Right lobe of liver (tissue), 4 donors: Measurements from ENCODE around the gene BEAN1.

Source experiments
- POLR2A ChIP-seq: fragments of 450-650 bp; IDR thresholded peaks from one replicate; pipeline ENCODE4 v1.6.1; 2017; ENCODE audit warnings: antibody characterized with exemption, mild to moderate bottlenecking
- TF ChIP-seq, protein P1 (sequence below), 4 donors: fragments of 200-600 bp in 3 of 4; fragments of 450-650 bp in 1 of 4; IDR thresholded peaks; one replicate each; pipeline versions ENCODE4 v1.5.1 to v1.8.0; 2016 to 2022; ENCODE audit warnings: antibody characterized with exemption in 4 of 4, mild to moderate bottlenecking in 2 of 4
- donor health status: DM: no; HTN: no; CAD: no.
- donor health status: DM: no; HTN: no; CAD: no.
- donor health status: DM: no; HTN: yes; CAD: no.

DNA sequence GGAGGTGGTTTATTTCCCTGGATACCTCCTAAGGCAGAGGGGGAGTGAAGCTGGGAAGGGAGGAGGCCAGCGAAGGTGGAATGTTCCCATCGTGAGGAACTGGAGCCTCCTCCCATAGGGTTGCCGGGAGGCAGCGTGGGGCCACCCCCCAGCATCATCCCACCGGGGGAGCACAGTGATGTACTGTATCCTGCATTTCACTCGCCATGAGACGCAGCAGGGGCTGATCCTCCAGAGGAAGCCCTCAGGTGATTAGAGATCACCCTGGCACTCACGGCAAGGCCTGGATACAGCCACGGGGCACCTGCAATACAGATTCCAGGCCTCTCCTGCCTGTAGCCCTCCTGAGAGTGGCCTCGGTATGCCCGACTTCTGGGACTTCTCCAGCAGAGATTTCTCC lies 25.5 kb upstream of the BEAN1 start:
- TF ChIP-seq, protein P1, sequence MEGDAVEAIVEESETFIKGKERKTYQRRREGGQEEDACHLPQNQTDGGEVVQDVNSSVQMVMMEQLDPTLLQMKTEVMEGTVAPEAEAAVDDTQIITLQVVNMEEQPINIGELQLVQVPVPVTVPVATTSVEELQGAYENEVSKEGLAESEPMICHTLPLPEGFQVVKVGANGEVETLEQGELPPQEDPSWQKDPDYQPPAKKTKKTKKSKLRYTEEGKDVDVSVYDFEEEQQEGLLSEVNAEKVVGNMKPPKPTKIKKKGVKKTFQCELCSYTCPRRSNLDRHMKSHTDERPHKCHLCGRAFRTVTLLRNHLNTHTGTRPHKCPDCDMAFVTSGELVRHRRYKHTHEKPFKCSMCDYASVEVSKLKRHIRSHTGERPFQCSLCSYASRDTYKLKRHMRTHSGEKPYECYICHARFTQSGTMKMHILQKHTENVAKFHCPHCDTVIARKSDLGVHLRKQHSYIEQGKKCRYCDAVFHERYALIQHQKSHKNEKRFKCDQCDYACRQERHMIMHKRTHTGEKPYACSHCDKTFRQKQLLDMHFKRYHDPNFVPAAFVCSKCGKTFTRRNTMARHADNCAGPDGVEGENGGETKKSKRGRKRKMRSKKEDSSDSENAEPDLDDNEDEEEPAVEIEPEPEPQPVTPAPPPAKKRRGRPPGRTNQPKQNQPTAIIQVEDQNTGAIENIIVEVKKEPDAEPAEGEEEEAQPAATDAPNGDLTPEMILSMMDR (IDR thresholded peaks at IDR 0.05), result no peak
- no peak for TF ChIP-seq POLR2A
